Measurements from ENCODE around the gene ZNF708.
A peak's percentile ranks its signal among the peaks of the same experiment; 100 is the strongest.
"Not testable (repeated sequence)": the region's sequence is repeated elsewhere in the genome, so short reads cannot be mapped to it uniquely, and the experiment has no call there.

Gene ZNF708

DNA sequence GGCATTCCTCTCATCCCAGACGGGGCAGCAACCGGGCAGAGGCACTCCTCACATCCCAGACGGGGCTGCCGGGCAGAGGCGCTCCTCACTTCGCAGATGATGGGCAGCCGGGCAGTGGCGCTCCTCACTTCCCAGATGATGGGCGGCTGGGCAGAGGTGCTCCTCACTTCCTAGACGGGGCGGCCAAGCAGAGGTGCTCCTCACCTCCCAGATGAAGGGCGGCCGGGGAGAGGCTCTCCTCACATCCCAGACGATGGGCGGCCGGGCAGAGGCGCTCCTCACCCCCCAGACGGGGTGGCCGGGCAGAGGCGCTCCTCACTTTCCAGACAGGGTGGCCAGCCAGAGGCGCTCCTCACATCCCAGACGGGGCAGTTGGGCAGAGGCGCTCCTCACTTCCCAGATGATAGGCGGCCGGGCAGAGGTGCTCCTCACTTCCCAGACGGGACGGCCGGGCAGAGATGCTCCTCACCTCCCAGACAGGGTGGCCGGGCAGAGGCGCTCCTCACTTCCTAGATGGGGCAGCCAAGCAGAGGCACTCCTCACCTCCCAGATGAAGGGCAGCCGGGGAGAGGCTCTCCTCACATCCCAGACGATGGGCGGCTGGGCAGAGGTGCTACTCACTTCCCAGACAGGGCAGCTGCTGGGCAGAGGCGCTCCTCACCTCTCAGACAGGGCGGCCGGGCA lies 68.9 kb downstream of the ZNF708 start:
- no peak for DNase-seq (ENCODE audit: low read depth, low spot score)

- not testable (repeated sequence) for DNase-seq (ENCODE audit: low read depth, low spot score)
Observed at GRCh38 chr19:21259421-21260124, 69.6 kb downstream of the ZNF708 start.

- peak; percentile 52 for DNase-seq (ENCODE audit: low read depth, low spot score)
Observed at GRCh38 chr19:21256722-21257121, 72.5 kb downstream of the ZNF708 start.

Data from iPS DF 19.7 (cell line).